Choroid plexus epithelial cell (primary cell): ENCODE measurements around the gene CNKSR2.

Experiments used
- DNase-seq: peaks from one replicate; pipeline ENCODE4 v3.0.0-alpha.2; 2010; ENCODE audit warnings: low read depth
- H3K4me3 ChIP-seq: 2 replicates; pipeline ENCODE4 v1.5.1; 2011; ENCODE audit warnings: low read depth, mild to moderate bottlenecking, control low read depth, low read length, moderate library complexity
- TF ChIP-seq, protein P1 (sequence below): conservative IDR thresholded peaks from 2 replicates; pipeline ENCODE4 v1.5.1; 2011; ENCODE audit warnings: low read depth, mild to moderate bottlenecking, control low read depth, inconsistent platforms, low read length, moderate library complexity

CNKSR2 gene

GRCh38 chrX:21427086-21427485 is 52.9 kb downstream of the CNKSR2 start:
- H3K4me3 ChIP-seq, result no peak overlapping the region
- DNase-seq, result no peak
- TF ChIP-seq, protein P1, sequence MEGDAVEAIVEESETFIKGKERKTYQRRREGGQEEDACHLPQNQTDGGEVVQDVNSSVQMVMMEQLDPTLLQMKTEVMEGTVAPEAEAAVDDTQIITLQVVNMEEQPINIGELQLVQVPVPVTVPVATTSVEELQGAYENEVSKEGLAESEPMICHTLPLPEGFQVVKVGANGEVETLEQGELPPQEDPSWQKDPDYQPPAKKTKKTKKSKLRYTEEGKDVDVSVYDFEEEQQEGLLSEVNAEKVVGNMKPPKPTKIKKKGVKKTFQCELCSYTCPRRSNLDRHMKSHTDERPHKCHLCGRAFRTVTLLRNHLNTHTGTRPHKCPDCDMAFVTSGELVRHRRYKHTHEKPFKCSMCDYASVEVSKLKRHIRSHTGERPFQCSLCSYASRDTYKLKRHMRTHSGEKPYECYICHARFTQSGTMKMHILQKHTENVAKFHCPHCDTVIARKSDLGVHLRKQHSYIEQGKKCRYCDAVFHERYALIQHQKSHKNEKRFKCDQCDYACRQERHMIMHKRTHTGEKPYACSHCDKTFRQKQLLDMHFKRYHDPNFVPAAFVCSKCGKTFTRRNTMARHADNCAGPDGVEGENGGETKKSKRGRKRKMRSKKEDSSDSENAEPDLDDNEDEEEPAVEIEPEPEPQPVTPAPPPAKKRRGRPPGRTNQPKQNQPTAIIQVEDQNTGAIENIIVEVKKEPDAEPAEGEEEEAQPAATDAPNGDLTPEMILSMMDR, result no peak

DNA sequence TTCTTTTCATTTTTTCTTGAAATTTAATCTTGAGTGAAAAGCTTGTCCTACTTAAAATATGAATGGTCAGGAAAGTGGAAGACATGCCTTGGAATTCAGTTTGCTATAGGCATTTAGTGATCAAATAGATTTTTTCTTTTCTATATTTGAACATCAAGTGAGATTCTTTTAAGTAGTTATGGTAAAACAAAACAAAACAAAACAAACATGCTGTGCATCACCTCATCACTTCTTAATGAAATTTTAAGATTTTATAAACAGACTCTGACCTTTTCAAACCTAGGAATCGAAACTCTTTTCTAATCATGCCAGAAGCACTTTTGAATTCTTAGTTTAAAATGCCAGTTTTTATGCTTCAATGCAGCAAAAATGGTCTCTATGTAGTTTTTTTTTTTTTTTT is 62.8 kb downstream of the CNKSR2 start:
- TF ChIP-seq, protein P1, result no peak
- H3K4me3 ChIP-seq, result no peak overlapping the region
- DNase-seq, result no peak

GRCh38 chrX:21438792-21439191 is 64.6 kb downstream of the CNKSR2 start:
- DNase-seq, result no peak
- no peak overlapping the region for H3K4me3 ChIP-seq
- TF ChIP-seq, protein P1, result no peak

DNA sequence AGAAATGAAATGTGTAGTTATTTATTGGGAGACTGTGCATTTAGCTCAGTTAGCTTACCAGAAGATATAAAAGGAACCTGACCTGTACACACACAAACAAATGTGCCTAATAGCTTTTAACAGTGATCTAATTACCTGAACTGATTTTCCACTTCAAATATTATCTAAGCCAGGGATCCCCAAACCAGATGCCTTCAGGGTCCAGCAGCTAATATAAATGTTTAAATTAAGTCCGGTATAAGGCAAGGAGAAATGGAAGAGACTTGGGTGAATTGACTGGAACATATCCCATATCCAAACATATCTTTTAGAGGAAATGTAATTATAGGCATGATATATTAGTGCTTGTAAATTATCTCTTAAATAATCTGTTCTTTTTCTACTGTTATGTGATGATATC is 66.7 kb downstream of the CNKSR2 start:
- no peak overlapping the region for H3K4me3 ChIP-seq
- TF ChIP-seq, protein P1, result no peak
- DNase-seq, result no peak

- H3K4me3 ChIP-seq, result no peak overlapping the region
- no peak for DNase-seq
- TF ChIP-seq, protein P1, result no peak
Measured at GRCh38 chrX:21457718-21458117, 83.5 kb downstream of the CNKSR2 start.

GRCh38 chrX:21469071-21469470 is 94.9 kb downstream of the CNKSR2 start:
- no peak for DNase-seq
- TF ChIP-seq, protein P1, result no peak
- H3K4me3 ChIP-seq, result no peak overlapping the region

GRCh38 chrX:21476909-21477308 is 102.7 kb downstream of the CNKSR2 start:
- no peak overlapping the region for H3K4me3 ChIP-seq
- TF ChIP-seq, protein P1, result no peak
- no peak for DNase-seq
